H1 (cell line): Measurements from ENCODE around the gene ELP1. TPM values are rescaled to one million over a fixed set of nuclear protein-coding genes. Genes with fewer than 3 reads are reported as not detected.

Source experiments
- ATF2 ChIP-seq: IDR thresholded peaks from 2 replicates; pipeline ENCODE4 v1.6.1; 2012; ENCODE audit warnings: low read length, inconsistent platforms
- CBX8 ChIP-seq: fragments of 300-800, 300-1000 bp; sonication (generic); IDR thresholded peaks from 2 replicates; pipeline ENCODE4 v1.7.1; 2016; ENCODE audit warnings: low read depth, low read length, borderline replicate concordance
- RXRA ChIP-seq: IDR thresholded peaks from 2 replicates; pipeline ENCODE4 v1.6.1; 2011; ENCODE audit warnings: low read depth, mild to moderate bottlenecking, low read length, moderate library complexity; ENCODE audit not compliant: insufficient read depth
- TCF12 ChIP-seq: IDR thresholded peaks from 2 replicates; pipeline ENCODE4 v1.6.1; 2011; ENCODE audit warnings: low read depth, mild to moderate bottlenecking, low read length
- TEAD4 ChIP-seq: IDR thresholded peaks from 2 replicates; pipeline ENCODE4 v1.6.1; 2012; ENCODE audit warnings: low read depth, low read length, inconsistent platforms, mixed read lengths
- polyA plus RNA-seq, 7 experiments: library from polyadenylated mRNA; depleted of rRNA in 3 of 7; stranded (reverse) in 5 of 7; unstranded in 2 of 7; fragments of >200 nt in 5 of 7; fragments of 200-250 nt in 2 of 7; gene quantifications; 1 replicate in 5 of 7; 2 replicates in 1 of 7; 4 replicates in 1 of 7; pipeline versions ENCODE4 v1.2.1 to v1.2.3, GENCODE V29; 2011 to 2013; ENCODE audit warnings: missing spikeins in 2 of 7, mixed read lengths in 2 of 7
- total RNA-seq: library from RNA; stranded (reverse); fragmentation: NEBNext Ultra II Directional; extraction: Animal tissue kit (Norgen Biotek cat#: 25700); gene quantifications from 2 replicates; pipeline ENCODE4 v1.2.1, GENCODE V29; 2021

The ELP1 gene
- total and polyA plus RNA-seq, 2 of the 8 experiments (the other 6 are each of a cell fraction or from before 2014, with no cell fraction given): 13.9 to 31.3 TPM

GRCh38 chr9:108852079-108852478 is 81.8 kb downstream of the ELP1 start (continued):
- TF ChIP-seq ATF2 (no peak), TCF12 (no peak), CBX8 (no peak), TEAD4 (no peak), RXRA (no peak)
